Measurements from ENCODE around the gene HBA1.
"Not testable (repeated sequence)": the region's sequence is repeated elsewhere in the genome, so short reads cannot be mapped to it uniquely, and the experiment has no call there.

The HBA1 gene

GRCh38 chr16:159136-159849, 17.2 kb upstream of the HBA1 start:
- no peaks in the 10 kb centered on the region for H3K36me3 ChIP-seq
- TF ChIP-seq, protein P1, sequence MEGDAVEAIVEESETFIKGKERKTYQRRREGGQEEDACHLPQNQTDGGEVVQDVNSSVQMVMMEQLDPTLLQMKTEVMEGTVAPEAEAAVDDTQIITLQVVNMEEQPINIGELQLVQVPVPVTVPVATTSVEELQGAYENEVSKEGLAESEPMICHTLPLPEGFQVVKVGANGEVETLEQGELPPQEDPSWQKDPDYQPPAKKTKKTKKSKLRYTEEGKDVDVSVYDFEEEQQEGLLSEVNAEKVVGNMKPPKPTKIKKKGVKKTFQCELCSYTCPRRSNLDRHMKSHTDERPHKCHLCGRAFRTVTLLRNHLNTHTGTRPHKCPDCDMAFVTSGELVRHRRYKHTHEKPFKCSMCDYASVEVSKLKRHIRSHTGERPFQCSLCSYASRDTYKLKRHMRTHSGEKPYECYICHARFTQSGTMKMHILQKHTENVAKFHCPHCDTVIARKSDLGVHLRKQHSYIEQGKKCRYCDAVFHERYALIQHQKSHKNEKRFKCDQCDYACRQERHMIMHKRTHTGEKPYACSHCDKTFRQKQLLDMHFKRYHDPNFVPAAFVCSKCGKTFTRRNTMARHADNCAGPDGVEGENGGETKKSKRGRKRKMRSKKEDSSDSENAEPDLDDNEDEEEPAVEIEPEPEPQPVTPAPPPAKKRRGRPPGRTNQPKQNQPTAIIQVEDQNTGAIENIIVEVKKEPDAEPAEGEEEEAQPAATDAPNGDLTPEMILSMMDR (IDR thresholded peaks at IDR 0.05; ENCODE audit: low read depth, low read length): no peak
- no peak for DNase-seq
- no peaks in the 10 kb centered on the region for H3K4me1 ChIP-seq
- no peak overlapping the region for H3K4me3 ChIP-seq (ENCODE audit: low read depth, low read length)
- no peaks in the 10 kb centered on the region for H3K9me3 ChIP-seq
- H3K27me3 ChIP-seq: peaks cover 24% of the 10 kb centered on the region

DNA sequence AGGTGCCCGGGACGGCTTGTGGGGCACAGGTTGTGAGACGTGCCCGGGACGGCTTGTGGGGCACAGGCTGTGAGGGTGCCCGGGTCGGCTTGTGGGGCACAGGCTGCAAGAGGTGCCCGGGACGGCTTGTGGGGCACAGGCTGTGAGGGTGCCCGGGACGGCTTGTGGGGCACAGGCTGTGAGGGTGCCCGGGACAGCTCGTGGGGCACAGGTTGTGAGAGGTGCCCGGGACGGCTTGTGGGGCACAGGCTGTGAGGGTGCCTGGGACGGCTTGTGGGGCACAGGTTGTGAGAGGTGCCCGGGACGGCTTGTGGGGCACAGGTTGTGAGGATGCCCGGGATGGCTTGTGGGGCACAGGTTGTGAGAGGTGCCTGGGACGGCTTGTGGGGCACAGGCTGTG, 16.2 kb upstream of the HBA1 start:
- not testable (repeated sequence) for DNase-seq; H3K4me3 ChIP-seq (ENCODE audit: low read depth, low read length); H3K9me3 ChIP-seq; H3K36me3 ChIP-seq; H3K4me1 ChIP-seq
- peaks cover 25% of the 10 kb centered on the region for H3K27me3 ChIP-seq

DNA sequence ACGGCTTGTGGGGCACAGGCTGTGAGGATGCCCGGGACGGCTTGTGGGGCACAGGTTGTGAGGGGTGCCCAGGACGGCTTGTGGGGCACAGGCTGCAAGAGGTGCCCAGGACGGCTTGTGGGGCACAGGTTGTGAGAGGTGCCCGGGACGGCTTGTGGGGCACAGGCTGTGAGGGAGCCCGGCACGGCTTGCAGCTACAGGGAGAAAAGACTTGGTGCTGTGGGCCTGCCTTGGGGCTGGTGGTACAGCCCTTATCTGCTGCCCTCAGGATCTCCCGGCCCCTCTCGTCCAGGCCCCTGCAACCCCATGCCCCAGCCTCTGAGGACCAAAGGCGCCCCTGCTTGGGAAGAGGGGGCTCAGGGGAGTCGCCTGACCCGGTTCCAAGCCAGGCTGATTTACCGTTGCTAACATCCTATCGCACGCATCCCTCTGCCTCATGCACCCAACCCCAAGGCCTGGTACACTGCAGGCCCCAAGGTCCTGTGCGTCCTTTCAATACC, 15.7 kb upstream of the HBA1 start:
- Histone ChIP-seq H3K9me3 (no peaks in the 10 kb centered on the region), H3K27me3 (peaks cover 26% of the 10 kb centered on the region), H3K4me3 (ENCODE audit: low read depth, low read length) (no peak overlapping the region), H3K36me3 (no peaks in the 10 kb centered on the region), H3K4me1 (peaks cover 5% of the 10 kb centered on the region)
- no peak for DNase-seq
- TF ChIP-seq, protein P1 (IDR thresholded peaks at IDR 0.05; ENCODE audit: low read depth, low read length): no peak

DNA sequence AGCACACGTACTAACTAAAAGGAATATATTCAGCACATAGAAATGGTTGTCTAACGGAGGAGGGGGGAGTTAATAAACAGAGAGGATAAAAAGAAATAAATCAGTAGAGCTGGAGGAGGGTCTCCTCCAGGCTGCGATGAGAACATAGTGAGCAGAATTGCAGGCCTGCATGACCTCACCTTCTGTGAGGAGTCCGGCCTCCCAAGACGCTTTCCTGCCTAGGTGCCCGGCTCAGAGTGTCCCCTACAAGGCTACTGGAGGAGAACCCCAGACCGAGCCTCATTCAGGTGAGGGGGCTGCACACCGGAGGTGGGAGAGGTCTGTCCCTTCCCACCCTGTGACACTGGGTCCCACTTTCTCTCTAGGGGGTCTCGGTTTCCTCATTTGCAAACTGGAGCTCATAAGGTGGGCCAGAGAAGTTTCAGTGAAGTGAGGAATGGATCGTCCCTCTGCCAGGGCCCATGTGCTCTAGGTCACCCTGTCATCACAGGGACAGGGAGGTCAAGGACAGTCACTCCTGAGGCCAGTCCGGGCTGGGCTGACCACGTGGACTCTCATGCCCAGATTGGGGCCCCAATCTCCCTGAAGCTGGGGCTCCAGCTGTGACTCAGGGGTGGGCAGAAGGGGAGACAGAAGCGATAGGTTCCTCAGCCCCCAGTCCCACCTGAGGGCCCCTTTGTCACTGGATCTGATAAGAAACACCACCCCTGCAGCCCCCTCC, 14.0 kb upstream of the HBA1 start:
- Histone ChIP-seq H3K27me3 (peaks cover 42% of the 10 kb centered on the region), H3K9me3 (no peaks in the 10 kb centered on the region), H3K4me1 (peaks cover 5% of the 10 kb centered on the region), H3K4me3 (ENCODE audit: low read depth, low read length) (no peak overlapping the region), H3K36me3 (no peaks in the 10 kb centered on the region)
- TF ChIP-seq, protein P1 (IDR thresholded peaks at IDR 0.05; ENCODE audit: low read depth, low read length): no peak
- DNase-seq: no peak

DNA sequence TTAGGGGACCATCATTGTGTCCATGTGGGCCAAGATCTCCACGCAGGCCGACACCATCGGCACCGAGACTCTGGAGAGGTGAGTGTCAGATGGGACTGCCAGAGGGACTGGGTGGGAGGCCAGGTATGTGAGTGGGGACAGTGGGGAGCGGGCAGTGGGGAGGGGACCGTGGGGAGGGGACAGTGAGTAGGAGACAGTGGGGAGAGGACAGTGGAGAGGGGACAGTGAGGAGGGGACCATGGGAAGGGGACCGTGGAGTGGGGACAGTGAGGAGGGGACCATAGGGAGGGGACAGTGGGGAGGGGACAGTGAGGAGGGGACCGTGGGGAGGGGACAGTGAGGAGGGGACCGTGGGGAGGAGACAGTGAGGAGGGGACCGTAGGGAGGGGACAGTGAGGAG, 13.3 kb upstream of the HBA1 start:
- H3K9me3 ChIP-seq; H3K4me3 ChIP-seq (ENCODE audit: low read depth, low read length); DNase-seq; H3K36me3 ChIP-seq; H3K4me1 ChIP-seq: not testable (repeated sequence)
- H3K27me3 ChIP-seq: peaks cover 43% of the 10 kb centered on the region

GRCh38 chr16:163696-164095, 12.8 kb upstream of the HBA1 start:
- H3K27me3 ChIP-seq: peaks cover 40% of the 10 kb centered on the region
- not testable (repeated sequence) for H3K4me1 ChIP-seq; DNase-seq; H3K4me3 ChIP-seq (ENCODE audit: low read depth, low read length); H3K36me3 ChIP-seq; H3K9me3 ChIP-seq

GRCh38 chr16:164134-164823, 12.2 kb upstream of the HBA1 start:
- not testable (repeated sequence) for H3K36me3 ChIP-seq; H3K4me1 ChIP-seq; DNase-seq; H3K4me3 ChIP-seq (ENCODE audit: low read depth, low read length); H3K9me3 ChIP-seq
- peaks cover 37% of the 10 kb centered on the region for H3K27me3 ChIP-seq
